Colonic mucosa (tissue), 4 donors: Measurements from ENCODE around the gene MKI67. TPM values are rescaled to one million over a fixed set of nuclear protein-coding genes. Genes with fewer than 3 reads are reported as not detected.

Source experiments
- DNase-seq: peaks from one replicate; pipeline ENCODE4 v3.0.0-alpha.2; 2020
- H3K27ac ChIP-seq: fragments of 200-600 bp; one replicate; pipeline ENCODE4 v1.8.0; 2021
- H3K27me3 ChIP-seq: fragments of 200-600 bp; one replicate; pipeline ENCODE4 v1.8.0; 2021
- H3K36me3 ChIP-seq: fragments of 200-600 bp; one replicate; pipeline ENCODE4 v1.8.0; 2021
- H3K4me1 ChIP-seq: fragments of 200-600 bp; one replicate; pipeline ENCODE4 v1.8.0; 2021; ENCODE audit warnings: mild to moderate bottlenecking
- H3K4me3 ChIP-seq: fragments of 200-600 bp; one replicate; pipeline ENCODE4 v1.8.0; 2021
- H3K9ac ChIP-seq, 2 donors: one replicate each; pipeline ENCODE4 v1.7.0; 2013; ENCODE audit warnings: control low read depth in 2 of 2, low read depth in 2 of 2, low read length in 2 of 2
- H3K9me3 ChIP-seq: fragments of 200-600 bp; one replicate; pipeline ENCODE4 v1.8.0; 2021
- CTCF ChIP-seq: fragments of 200-600 bp; IDR thresholded peaks from one replicate; pipeline ENCODE4 v1.8.0; 2022; ENCODE audit warnings: antibody characterized with exemption, mild to moderate bottlenecking
- intact Hi-C: fragments of 100-400 bp; cut with DNase I; formaldehyde crosslinking; loops from one replicate; pipeline ENCODE4 v1.14.1; 2022
- total RNA-seq, 2 donors: library from RNA; stranded (reverse); fragmentation: NEBNext Ultra II Directional in 1 of 2; extraction: Animal tissue kit (Norgen Biotek cat#: 25700) in 1 of 2; gene quantifications; one replicate each; pipeline ENCODE4 v1.2.1, GENCODE V29; 2021
- donor health status: healthy.
- donor health status: DM: no; HTN: no; CAD: no.
- donor health status: DM: no; HTN: no; CAD: no.

Gene MKI67
- total RNA-seq, 2 donors from 2014 or later, result 40.2 to 148 TPM

GRCh38 chr10:128072941-128073645, 53.1 kb downstream of the MKI67 start:
- H3K27ac ChIP-seq, result no peak overlapping the region
- H3K4me3 ChIP-seq, result no peak overlapping the region
- no peaks in the 10 kb centered on the region for H3K27me3 ChIP-seq
- H3K9ac ChIP-seq, result no peak overlapping the region
- no peaks in the 10 kb centered on the region for H3K9me3 ChIP-seq
- intact Hi-C loops, result loop anchor here (5.0 kb wide), 1 partner anchor 206 kb away; no protein-coding TSS in a partner anchor
- H3K4me1 ChIP-seq, result no peaks in the 10 kb centered on the region
- no peaks in the 10 kb centered on the region for H3K36me3 ChIP-seq
- TF ChIP-seq CTCF, result no peak
- DNase-seq, result no peak

- no peaks in the 10 kb centered on the region for H3K9me3 ChIP-seq
- no peaks in the 10 kb centered on the region for H3K36me3 ChIP-seq
- no peak overlapping the region for H3K27ac ChIP-seq
- no peaks in the 10 kb centered on the region for H3K27me3 ChIP-seq
- TF ChIP-seq CTCF, result no peak
- H3K9ac ChIP-seq, result no peak overlapping the region
- no peaks in the 10 kb centered on the region for H3K4me1 ChIP-seq
- H3K4me3 ChIP-seq, result no peak overlapping the region
- intact Hi-C loops, result loop anchor here (5.0 kb wide), 1 partner anchor 205 kb away; no protein-coding TSS in a partner anchor
- DNase-seq, result no peak
Observed at GRCh38 chr10:128072046-128072445, 54.2 kb downstream of the MKI67 start.

GRCh38 chr10:128071417-128071782, 54.8 kb downstream of the MKI67 start:
- Histone ChIP-seq H3K9ac (no peak overlapping the region), H3K36me3 (no peaks in the 10 kb centered on the region), H3K27me3 (no peaks in the 10 kb centered on the region), H3K4me3 (no peak overlapping the region), H3K4me1 (no peaks in the 10 kb centered on the region), H3K27ac (no peak overlapping the region), H3K9me3 (no peaks in the 10 kb centered on the region)
- DNase-seq, result no peak
- intact Hi-C loops, result loop anchor here (5.0 kb wide), 1 partner anchor 204 kb away; no protein-coding TSS in a partner anchor
- no peak for TF ChIP-seq CTCF

GRCh38 chr10:128070721-128071416, 55.4 kb downstream of the MKI67 start:
- Histone ChIP-seq H3K27ac (no peak overlapping the region), H3K27me3 (no peaks in the 10 kb centered on the region), H3K4me3 (no peak overlapping the region), H3K9me3 (no peaks in the 10 kb centered on the region), H3K36me3 (peaks cover 3% of the 10 kb centered on the region), H3K4me1 (no peaks in the 10 kb centered on the region), H3K9ac (no peak overlapping the region)
- intact Hi-C loops, result loop anchor here (5.0 kb wide), 1 partner anchor 204 kb away; no protein-coding TSS in a partner anchor
- DNase-seq, result no peak
- no peak for TF ChIP-seq CTCF

GRCh38 chr10:128070161-128070560, 56.1 kb downstream of the MKI67 start:
- H3K4me1 ChIP-seq, result no peaks in the 10 kb centered on the region
- H3K27me3 ChIP-seq, result no peaks in the 10 kb centered on the region
- H3K36me3 ChIP-seq, result peaks cover 3% of the 10 kb centered on the region
- H3K27ac ChIP-seq, result no peak overlapping the region
- no peak overlapping the region for H3K4me3 ChIP-seq
- no peaks in the 10 kb centered on the region for H3K9me3 ChIP-seq
- intact Hi-C loops, result loop anchor here (5.0 kb wide), 1 partner anchor 203 kb away; no protein-coding TSS in a partner anchor
- no peak for TF ChIP-seq CTCF
- no peak for DNase-seq
- no peak overlapping the region for H3K9ac ChIP-seq
